Epidermal melanocyte (primary cell): ENCODE data around the gene SPDYE5.
"Not testable (repeated sequence)": the region's sequence is repeated elsewhere in the genome, so short reads cannot be mapped to it uniquely, and the experiment has no call there.

Source experiments
- DNase-seq: peaks from one replicate; pipeline ENCODE4 v3.0.0; 2011; ENCODE audit warnings: low spot score; ENCODE audit not compliant: insufficient read length

The SPDYE5 gene, protein sequence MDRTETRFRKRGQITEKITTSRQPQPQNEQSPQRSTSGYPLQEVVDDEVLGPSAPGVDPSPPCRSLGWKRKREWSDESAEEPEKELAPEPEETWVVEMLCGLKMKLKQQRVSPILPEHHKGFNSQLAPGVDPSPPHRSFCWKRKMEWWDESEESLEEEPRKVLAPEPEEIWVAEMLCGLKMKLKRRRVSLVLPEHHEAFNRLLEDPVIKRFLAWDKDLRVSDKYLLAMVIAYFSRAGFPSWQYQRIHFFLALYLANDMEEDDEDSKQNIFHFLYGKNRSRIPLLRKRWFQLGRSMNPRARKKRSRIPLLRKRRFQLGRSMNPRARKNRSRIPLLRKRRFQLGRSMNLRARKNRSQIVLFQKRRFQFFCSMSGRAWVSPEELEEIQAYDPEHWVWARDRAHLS

DNA sequence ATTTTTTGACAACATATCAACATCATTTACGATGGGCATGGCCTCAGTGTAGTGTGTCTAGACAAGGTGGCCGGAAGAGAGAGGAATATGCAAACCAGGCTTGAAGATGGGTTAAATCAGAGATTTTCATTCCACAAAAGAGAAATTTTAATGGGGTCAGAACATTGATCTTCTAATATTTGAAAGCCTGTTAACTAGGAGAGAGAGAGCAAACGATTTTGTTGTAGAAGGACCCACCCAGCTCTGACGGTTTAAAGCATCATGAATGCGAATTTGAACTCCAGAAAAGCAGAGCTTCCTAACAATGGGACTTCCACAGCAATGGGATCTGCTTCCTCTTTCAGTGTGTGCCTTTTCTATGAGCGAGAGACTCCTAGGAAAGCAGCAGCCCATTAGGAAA is at the start of gene SPDYE5:
SPDYE5 (plus strand) TSS at position 301 of the 400 bp plus-strand sequence. CDS start 1,728 bp downstream, outside the sequence.
- DNase-seq, result not testable (repeated sequence)

DNA sequence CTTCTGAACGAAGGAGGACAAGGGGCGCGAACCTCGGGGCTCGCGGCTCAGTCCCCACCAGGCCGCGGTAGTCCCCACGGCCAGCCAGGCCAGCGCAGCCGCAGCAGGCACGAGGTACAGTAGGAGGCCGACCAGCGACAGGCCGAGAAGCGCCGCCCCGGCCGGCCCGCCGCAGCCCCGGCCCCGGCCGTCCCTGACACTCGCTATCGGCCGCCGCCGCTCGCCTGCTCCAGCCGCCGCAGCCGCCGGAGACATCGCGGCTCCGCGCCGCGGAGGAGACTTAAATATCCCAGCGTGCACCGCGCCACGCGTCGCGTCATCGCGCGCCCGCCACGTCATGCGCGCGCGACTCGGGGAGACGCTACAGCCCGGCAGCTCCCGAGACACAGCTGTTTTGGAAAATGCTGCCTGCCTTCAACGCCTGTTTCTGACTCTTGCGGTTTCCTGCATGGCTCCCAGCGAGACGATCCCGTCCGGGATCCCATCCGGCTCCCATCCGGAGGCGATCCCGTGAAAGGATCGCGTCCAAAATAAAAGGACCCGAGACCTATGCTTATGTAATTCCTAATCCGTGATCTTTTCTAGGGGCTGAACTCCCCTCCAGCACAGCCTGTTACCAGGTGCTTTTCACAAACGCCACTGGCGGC is 49.5 kb upstream of the SPDYE5 start:
- not testable (repeated sequence) for DNase-seq

DNA sequence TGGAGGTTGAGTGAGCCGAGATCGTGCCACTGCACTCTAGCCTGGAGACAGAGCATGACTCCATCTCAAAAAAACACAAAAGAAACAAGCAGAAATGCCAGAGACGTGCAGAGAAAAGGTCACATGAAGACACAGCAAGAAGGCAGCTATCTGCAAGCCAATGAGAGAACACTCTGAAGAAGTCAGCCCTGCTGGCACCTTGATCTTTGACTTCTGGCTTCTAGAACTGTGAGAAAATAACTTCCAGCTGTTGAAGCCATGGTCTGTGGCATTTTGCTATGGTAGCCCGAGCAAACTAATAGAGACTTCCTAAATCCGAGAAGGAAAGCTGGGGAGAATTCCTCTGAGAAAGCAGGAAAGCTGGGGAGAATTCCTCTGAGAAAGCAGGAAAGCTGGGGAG is 42.2 kb upstream of the SPDYE5 start:
- not testable (repeated sequence) for DNase-seq

DNA sequence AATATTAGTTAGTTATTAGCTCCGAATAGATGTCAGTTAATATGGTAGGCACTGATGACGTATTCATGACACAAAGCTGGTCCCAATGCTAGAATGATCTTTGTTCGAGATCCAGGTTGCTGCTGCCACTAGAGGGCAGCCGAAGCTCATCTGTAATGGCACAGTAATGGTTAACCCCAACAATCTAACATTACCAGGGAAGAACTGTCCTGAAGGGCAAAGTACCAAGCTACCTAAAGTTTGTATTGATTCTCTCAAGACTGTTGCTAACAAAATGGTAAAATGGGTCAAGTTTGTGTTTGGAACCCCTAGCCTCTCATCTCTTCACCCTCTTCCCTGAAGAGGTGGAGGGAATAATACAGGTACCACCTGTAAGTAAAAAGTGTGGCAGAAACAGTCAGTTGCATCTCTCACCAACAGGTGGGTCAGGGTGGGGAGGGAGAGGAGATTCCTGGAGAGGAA is 39.6 kb upstream of the SPDYE5 start:
- not testable (repeated sequence) for DNase-seq

DNA sequence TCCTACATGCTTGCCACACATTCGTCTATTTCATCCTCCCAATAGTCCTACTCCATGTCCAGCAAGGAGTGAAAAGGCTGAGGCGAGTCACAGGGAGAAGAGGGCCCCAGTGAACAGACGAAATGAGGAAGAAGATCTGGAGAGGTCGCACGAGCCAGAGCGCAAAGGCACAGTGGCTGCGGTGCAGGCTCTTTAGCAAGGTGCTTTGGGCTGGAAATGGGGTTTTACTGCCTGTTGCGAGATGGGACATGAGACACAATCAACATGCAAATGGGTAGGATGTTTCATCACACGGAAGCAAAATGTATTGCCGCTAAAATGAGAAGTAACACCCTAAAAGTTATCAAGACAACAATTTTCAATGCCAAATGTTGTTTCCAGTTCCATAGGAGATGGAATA is 35.7 kb upstream of the SPDYE5 start:
- DNase-seq, result not testable (repeated sequence)

DNA sequence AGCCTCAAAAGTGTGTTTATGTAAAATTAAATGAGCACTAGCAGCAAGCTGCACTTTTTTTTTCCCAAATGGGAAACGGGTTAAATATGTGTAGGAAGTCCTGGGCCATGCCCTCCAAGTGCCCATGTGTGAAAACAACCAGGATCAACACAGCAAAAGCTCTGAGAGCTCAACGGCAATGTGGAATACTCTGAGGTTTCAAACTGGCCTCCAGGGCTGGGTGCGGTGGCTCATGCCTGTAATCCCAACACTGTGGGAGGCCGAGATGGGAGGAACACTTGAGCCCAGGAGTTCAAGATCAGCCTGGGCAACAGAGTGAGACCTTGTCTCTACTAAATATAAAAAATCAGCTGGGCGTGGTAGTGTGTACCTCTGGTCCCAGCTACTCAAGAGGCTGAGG is 34.1 kb upstream of the SPDYE5 start:
- not testable (repeated sequence) for DNase-seq

DNA sequence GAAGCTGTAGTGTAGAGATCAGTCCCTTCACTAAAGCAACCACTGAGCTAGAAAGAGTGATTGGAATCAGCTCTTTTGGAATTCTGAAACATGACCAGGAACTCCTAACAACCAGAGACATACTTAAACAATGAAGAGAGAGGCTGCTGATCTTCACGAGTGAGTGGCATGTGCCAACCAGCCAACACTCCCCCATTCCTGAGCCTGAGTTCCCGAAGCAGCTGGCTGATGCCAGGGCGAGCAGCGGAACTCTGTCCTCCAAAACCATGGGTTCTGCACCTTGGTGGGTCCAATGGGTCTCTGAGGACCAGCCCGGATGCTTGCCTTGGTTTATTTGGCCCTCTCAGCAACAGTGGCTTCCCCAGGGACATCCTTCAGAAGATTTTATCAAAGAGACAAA is 31.6 kb upstream of the SPDYE5 start:
- not testable (repeated sequence) for DNase-seq

DNA sequence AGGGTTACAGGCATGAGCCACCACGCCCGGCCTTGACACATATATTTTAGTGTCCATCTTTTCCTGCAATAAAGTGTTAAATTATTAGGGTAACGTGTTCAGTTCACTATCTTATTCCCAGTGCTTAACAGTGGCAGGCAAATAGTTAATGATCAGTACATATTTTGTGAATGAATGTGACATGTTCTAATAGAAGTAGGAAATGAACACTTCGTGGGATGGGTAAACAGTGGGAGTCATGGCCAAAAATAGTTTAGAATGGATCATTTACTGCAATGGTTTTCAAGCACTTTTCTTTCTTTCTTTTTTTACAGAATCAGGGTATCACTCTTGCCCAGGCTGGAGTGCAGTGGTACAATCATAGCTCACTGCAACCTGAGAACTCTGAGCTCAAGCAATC is 22.0 kb upstream of the SPDYE5 start:
- DNase-seq, result not testable (repeated sequence)

DNA sequence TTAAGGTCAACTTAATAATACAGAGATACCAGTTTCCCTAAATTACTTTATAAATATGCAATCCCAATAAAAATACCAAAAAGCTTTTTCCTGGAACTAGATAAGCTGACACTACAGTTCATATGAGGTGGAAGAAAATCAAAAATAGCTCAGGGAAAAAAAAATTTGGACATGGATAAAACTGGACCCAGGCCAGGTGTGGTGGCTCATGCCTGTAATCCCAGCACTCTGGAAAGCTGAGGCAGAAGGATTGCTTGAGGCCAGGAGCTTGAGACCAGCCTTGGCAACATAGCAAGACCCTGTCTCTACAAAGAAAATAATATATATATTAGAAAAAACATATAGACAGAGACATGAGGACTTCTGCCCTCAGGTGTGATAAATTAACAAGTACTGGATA is 14.7 kb upstream of the SPDYE5 start:
- not testable (repeated sequence) for DNase-seq

DNA sequence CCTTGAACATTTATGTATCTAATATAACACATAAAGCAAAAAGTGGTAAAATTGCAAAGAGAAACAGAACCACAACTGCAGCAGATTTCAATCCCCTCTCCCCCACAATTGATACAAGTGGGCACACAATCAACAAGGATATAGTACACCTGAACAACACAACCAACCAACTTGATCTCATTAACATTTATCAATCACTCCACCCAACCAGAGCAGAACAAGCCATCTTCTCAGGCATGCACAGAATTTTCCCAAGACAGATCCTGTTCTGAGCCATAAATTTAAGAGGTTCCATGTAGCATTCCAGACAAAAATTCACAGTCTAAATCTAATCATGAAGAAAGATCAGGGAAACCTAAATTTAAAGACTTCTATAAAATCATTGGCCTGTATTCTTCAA is 11.8 kb upstream of the SPDYE5 start:
- not testable (repeated sequence) for DNase-seq

DNA sequence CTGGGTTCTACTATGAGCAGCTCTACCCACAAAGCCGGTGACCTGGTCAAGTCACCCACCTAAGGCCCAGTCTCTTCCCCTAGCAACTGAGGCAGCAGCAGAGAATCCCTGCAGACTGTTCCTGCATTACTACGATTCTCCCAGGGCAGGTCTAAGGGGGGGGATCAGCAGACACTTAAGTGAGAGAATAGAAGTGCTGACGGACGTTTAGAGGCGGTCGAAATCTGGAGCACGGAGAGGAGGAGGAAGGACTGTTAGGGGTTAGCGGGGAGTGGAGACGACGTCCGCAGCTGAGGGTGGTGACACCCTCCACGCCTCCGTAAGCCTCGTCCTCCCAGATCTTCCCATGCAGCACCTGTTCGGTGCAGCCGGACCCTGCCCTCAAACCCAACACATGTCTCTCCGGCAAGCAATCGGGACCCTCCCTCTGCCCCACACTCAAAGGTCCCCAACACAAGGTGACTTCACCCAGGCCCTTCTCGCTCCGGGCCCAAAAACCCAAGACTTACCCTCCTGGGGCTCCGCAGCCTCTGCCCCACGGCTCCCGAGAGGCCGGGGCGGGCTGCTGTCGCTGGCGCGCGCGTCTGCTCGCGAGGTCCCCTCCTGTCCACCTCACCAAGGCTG is 6.7 kb upstream of the SPDYE5 start:
- not testable (repeated sequence) for DNase-seq

DNA sequence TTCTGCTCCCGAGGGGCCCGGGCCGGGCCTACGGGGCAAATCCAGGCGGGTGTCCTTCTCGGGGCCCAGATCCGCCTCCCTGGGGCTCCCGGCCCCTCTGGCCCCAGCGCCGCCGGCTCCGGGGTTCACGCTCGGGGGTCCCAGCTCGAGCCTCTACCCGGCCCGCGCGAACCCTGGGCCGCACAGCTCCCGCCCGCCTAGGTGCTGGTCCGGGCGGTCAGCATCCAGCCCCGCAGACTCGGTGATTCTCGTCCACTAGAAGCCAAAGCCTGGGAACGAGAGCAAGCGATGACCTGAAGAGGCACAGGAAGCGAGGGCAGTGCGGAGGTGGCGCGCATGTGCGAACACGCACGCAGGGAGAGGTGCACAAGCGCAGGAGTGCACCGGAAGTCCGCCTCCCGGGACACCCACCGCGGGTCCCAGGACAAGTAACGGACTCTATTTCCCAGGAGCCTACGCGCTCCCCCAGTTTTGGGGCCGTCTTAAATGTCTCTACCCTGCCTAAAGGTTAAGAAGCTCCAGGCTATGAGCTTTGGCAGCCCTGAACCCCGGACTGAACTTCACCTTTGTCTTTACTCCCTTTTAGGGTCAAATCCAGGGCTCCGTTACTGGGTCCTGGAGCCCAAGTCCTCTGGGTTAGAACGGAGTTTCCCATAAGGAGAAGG is 6.0 kb upstream of the SPDYE5 start, which contains the start of gene POM121C:
POM121C (minus strand) TSS at position 321 of the 665 bp plus-strand sequence. CDS start 44,803 bp downstream, outside the sequence.
- DNase-seq, result peak; percentile 64

DNA sequence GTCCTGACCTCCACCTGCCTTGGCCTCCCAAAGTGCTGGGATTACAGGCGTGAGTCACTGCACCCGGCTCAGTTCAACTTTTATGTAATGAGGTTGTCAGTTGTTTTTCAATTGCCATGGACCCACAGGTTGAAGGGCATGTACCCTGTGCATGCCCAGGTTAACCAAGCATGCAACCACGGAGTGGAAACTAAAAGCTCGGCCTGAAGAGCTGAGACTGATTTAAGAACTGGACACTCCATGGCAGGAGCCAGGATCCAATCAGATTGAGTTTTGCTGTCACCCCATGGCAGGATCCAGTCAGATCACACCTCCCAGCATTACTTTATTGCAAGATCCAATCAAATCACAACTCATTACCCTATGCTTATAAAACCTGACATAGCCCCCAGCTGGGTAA is 16.9 kb downstream of the SPDYE5 start:
- not testable (repeated sequence) for DNase-seq

DNA sequence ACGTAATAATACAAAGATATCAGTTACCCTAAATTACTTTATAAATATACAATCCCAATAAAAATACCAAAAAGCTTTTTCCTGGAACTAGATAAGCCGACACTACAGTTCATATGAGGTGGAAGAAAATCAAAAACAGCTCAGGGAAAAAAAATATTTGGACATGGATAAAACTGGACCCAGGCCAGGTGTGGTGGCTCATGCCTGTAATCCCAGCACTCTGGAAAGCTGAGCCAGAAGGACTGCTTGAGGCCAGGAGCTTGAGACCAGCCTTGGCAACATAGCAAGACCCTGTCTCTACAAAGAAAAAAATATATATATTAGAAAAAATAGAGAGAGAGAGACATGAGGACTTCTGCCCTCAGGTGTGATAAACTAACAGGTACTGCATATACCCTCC is 26.7 kb downstream of the SPDYE5 start:
- not testable (repeated sequence) for DNase-seq

DNA sequence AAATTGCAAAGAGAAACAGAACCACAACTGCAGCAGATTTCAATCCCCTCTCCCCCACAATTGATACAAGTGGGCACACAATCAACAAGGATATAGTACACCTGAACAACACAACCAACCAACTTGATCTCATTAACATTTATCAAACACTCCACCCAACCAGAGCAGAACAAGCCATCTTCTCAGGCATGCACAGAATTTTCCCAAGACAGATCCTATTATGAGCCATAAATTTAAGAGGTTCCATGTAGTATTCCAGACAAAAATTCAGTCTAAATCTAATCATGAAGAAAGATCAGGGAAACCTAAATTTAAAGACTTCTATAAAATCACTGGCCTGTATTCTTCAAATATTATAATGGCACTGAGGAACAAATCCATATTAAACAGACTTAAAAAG is 29.6 kb downstream of the SPDYE5 start:
- DNase-seq, result not testable (repeated sequence)

DNA sequence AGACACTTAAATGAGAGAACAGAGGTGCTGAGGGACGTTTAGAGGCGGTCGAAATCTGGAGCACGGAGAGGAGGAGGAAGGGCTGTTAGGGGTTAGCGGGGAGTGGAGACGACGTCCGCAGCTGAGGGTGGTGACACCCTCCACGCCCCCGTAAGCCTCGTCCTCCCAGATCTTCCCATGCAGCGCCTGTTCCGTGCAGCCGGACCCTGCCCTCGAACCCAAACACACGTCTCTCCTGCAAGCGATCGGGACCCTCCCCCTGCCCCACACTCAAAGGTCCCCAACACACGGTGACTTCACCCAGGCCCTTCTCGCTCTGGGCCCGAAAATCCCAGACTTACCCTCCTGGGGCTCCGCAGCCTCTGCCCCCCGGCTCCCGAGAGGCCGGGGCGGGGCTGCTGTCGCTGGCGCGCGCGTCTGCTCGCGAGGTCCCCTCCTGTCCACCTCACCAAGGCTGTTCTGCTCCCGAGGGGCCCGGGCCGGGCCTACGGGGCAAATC is 35.2 kb downstream of the SPDYE5 start:
- DNase-seq, result not testable (repeated sequence)

DNA sequence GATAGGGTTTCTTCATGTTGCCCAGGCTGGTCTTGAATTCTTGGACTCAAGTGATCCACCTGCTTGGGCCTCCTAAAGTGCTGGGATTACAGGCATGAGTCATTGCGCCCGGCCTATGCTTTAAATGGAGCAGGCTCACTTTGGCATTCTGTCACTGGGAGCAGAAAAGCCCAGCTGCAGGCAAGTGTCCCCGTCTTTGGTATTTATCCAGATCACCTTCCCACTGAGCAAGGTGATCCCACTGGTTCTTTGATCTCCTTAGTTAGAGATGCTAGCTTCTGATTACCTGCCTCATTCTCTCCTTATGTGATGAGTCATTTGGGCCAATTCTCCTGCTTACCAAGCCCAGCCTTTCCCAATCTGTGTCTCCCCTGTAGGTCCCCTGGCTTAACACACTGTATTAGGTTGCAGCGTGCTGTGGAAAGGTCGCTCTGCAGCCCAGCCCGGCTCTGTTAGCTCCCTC is 39.3 kb downstream of the SPDYE5 start:
- DNase-seq, result no peak

DNA sequence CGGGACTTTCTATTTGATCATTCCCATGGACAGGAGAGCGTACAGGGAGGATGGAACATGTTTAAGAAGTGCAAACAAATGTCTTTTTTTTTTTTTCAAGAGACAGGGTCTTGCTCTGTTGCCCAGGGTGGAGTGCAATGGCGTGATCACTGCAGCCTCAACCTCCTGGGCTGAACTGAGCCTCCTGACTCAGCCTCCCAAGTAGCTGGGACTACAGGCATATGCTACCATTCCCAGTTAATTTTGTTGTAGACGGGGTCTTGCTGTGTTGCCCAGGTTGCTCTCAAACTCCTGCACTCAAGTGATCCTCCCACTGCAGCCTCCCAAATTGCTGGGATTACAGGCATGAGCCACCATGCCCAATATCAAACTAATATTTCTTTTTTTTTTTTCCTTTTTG is 40.5 kb downstream of the SPDYE5 start:
- no peak for DNase-seq

DNA sequence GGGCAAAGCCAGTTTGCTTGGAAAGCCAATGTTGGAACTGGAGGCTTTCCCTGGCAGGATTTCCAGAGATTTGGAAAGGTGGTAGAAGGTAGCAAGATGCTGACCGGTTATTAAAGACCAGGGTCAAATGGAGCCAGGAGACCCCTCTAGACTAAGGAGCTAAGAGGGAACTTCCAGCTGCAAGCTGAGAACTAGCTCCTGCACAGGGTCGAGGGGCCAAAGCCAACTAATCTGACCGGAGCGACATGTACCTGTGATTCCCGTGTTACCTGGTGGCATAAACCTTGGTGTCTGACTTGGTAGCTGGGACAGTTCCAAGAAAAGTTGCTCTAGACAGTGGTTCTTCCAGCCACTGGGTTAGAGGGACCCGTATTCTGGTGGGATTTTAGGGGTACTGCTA is 41.8 kb downstream of the SPDYE5 start:
- DNase-seq, result no peak

DNA sequence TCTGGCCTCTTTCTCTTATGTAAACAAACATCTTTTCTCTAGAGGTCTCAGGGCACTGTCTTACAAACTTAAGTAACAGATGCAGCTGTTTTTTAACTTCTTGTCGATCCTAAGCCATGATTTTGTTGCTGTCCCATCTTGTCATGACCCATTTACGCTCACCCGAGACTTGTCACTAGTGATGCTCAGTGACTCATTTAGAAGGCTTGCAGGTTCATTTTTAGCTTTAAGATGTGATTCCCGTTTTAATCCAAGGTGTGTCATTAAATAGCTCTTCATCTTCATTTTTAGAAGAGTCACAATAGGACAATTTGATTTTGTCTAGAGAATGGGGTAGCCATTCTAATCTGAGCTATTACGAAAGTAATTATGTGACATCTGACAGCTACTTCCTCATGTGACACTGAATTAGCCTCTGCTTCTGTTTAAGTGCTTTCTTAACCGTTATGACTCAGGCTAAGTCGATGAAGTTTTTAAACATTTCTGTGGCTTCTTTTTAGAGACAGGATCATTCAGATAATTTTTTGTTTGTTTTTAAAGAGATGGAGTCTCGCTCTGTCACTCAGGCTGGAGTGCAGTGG is 42.7 kb downstream of the SPDYE5 start:
- DNase-seq, result no peak

DNA sequence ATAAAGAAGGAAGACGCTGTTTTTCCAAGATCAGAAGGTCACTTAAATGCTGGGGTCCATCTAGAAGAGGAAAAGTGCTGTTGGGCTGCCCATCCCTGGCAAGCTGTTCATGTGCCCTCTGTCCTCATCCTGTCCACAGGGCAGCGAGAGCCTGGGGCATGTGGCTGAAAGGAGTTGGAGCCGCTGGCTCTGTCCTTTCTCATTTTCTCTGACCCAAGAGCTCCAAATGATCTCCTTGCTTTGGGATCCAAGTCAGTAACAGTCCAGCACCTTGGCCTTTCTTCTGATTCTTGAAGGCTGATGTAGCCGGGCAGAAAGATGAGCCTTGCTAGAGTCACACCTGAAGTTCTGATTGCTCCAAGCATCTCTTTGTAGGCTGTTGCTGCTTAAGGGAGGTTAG is 44.4 kb downstream of the SPDYE5 start:
- DNase-seq, result no peak
